Measurements from ENCODE around the gene VAMP8. TPM values are rescaled to one million over a fixed set of nuclear protein-coding genes. Genes with fewer than 3 reads are reported as not detected.
A peak's percentile ranks its signal among the peaks of the same experiment; 100 is the strongest.
"Not testable (repeated sequence)": the region's sequence is repeated elsewhere in the genome, so short reads cannot be mapped to it uniquely, and the experiment has no call there.

VAMP8 gene
- total RNA-seq, 2 donors from 2014 or later, result 44.4 to 108 TPM

DNA sequence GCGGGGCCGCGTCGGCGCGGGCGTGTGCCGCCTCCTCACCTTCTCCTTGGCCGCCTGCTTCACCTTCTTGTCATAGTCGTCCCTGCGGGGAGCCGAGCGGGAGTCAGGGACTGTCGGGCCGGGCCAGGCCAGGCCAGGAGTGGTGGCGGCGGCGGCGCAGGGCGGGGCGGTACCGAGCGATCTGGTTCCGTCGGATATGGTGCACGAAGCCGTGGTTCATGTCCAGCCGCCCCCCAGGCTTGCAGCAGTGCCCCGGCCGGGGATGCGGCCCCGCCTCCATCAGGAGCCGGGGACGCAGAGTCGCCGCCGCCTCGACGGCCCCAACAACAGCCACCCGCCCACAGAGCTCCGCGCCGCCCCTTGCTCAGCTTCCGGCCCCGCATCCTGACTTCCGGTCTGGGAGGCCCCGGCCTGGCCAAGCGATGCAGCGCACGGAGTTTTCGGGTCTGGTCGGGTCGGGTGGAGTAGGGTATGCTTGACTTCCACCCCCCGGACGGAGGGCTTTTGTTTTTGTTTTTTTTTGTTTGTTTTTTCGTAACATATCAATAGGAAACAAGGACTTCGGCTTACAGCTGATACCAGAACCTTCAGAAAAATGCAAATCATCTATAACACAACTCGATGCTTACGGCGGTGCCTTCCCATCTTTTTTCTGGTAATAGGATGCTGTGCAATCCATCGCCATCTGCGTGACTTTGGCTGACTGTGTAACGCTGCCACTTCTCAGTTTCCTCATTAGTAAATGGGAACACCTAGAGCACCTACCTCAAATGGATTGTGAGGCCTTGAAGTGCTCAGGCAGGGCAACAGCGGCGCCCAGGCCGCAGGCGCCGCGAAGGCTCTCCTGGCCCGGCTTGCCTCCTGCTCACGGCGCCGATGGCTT is 34.6 kb downstream of the VAMP8 start, which contains the start of gene C2orf68:
Gene C2orf68 (minus strand): TSS at position 362 of the 883 bp plus-strand sequence. CDS start 82 bp downstream, at position 280.
- Histone ChIP-seq H3K27ac (peak within 1 kb of the TSS; percentile 88 to 91), H3K36me3 (peaks cover 0 to 4% of the 10 kb centered on the region in 2 donors), H3K4me1 (replicated peaks) (peaks cover 9% of the 10 kb centered on the region), H3K9me3 (no peaks in the 10 kb centered on the region), H3K27me3 (replicated peaks; ENCODE audit: insufficient read depth) (no peaks in the 10 kb centered on the region), H3K4me3 (peak within 1 kb of the TSS; percentile 90 to 91)
- DNase-seq (ENCODE audit: low spot score), result peak; percentile 86
- 8% methylated on average over 73 of the region's 73 CpGs for WGBS
- TF ChIP-seq POLR2AphosphoS5 (IDR thresholded peaks at IDR 0.05), result peak; percentile 91
- TF ChIP-seq, protein P1, sequence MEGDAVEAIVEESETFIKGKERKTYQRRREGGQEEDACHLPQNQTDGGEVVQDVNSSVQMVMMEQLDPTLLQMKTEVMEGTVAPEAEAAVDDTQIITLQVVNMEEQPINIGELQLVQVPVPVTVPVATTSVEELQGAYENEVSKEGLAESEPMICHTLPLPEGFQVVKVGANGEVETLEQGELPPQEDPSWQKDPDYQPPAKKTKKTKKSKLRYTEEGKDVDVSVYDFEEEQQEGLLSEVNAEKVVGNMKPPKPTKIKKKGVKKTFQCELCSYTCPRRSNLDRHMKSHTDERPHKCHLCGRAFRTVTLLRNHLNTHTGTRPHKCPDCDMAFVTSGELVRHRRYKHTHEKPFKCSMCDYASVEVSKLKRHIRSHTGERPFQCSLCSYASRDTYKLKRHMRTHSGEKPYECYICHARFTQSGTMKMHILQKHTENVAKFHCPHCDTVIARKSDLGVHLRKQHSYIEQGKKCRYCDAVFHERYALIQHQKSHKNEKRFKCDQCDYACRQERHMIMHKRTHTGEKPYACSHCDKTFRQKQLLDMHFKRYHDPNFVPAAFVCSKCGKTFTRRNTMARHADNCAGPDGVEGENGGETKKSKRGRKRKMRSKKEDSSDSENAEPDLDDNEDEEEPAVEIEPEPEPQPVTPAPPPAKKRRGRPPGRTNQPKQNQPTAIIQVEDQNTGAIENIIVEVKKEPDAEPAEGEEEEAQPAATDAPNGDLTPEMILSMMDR (IDR thresholded peaks at IDR 0.05), result peak in 1 of 4 experiments; percentile 22
- peak; percentile 68 for TF ChIP-seq POLR2A (IDR thresholded peaks at IDR 0.05)
- intact Hi-C loops (cut with DNase I), result no loop called here

DNA sequence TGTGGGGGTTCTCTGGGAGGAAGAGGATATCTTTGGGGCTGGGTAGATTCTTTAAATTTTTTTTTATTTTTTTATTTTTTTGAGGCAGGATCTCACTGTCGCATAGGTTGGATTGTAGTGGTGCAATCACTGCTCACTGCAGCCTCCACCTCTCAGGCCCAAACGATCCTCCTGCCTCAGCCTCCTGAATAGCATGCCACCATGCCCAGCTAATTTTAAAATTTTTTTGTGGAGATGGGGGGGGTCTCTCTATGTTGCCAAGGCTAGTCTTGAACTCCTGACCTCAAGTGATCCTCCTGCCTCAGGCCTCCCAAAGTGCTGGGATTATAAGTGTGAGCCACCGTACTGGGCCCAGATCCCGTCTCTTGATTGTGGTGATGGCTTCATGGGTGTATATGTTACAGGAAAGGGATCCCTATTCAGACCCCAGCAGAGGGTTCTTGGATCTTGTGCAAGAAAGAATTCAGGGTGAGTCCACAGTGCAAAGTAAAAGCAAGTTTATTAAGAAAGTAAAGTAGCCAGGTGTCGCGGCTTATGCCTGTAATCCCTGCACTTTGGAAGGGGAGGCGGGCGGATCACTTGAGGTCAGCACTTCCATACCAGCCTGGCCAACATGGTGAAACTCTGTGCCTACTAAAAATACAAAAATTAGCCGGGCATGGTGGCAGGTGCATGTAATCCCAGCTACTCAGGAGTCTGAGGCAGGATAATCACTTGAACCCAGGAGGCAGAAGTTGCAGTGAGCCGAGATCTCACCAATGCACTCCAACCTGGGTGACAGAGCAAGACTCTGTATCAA is 36.5 kb downstream of the VAMP8 start:
- no peak for TF ChIP-seq POLR2A (IDR thresholded peaks at IDR 0.05)
- TF ChIP-seq POLR2AphosphoS5 (IDR thresholded peaks at IDR 0.05), result no peak
- TF ChIP-seq, protein P1 (IDR thresholded peaks at IDR 0.05), result no peak
- 84% methylated on average over 10 of the region's 10 CpGs for WGBS
- H3K4me3 ChIP-seq, result no peak overlapping the region
- intact Hi-C loops (cut with DNase I), result no loop called here
- no peak overlapping the region for H3K27ac ChIP-seq
- no peaks in the 10 kb centered on the region for H3K9me3 ChIP-seq
- H3K36me3 ChIP-seq, result peaks cover 0 to 4% of the 10 kb centered on the region in 2 donors
- peaks cover 10% of the 10 kb centered on the region for H3K4me1 ChIP-seq (replicated peaks)
- no peak for DNase-seq (ENCODE audit: low spot score)
- no peaks in the 10 kb centered on the region for H3K27me3 ChIP-seq (replicated peaks; ENCODE audit: insufficient read depth)

DNA sequence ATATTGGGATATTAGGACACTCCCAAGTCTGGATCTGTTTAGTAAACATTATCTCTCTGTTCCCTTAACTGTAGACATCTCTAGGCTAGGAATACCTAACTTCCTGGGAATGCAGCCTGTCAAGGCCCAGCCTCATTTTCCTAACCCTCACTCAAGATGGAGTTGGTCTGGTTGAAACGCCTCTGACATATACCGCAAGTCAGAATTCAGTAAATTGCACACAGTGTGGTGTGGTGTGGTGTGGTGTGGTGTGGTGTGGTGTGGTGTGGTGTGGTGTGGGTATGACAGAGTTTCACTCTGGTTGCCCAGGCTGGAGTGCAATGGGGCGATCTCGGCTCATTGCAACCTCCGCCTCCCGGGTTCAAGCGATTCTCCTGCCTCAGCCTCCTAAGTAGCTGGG is 37.4 kb downstream of the VAMP8 start:
- intact Hi-C loops (cut with DNase I); DNase-seq (ENCODE audit: low spot score); H3K27ac ChIP-seq; H3K9me3 ChIP-seq; H3K4me1 ChIP-seq (replicated peaks); H3K27me3 ChIP-seq (replicated peaks; ENCODE audit: insufficient read depth); H3K4me3 ChIP-seq; H3K36me3 ChIP-seq: not testable (repeated sequence)
- WGBS, result 94% methylated on average over 7 of the region's 7 CpGs

DNA sequence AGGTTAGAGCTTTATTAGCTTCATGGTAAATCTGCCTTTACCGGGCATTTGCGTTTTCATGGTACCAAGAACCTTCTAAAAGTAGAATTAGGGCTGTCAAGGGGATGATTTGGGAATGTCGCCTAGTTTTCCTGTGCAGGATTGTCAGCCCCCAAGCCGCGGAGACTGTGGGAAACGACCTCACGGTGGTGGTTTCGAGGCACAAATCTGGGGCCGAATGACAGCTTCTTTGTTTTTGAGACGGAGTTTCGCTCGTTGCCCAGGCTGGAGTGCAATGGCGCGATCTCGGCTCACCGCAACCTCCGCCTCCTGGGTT is 38.0 kb downstream of the VAMP8 start:
- WGBS, result 91% methylated on average over 17 of the region's 17 CpGs
- H3K27me3 ChIP-seq (replicated peaks; ENCODE audit: insufficient read depth), result no peaks in the 10 kb centered on the region
- peak overlapping the region; percentile 73 to 82 for H3K27ac ChIP-seq
- TF ChIP-seq POLR2A (IDR thresholded peaks at IDR 0.05) (no peak), POLR2AphosphoS5 (IDR thresholded peaks at IDR 0.05) (no peak)
- TF ChIP-seq, protein P1 (IDR thresholded peaks at IDR 0.05), result no peak
- DNase-seq (ENCODE audit: low spot score), result no peak
- H3K36me3 ChIP-seq, result no peaks in the 10 kb centered on the region
- intact Hi-C loops (cut with DNase I), result no loop called here
- H3K9me3 ChIP-seq, result no peaks in the 10 kb centered on the region
- peak overlapping the region; percentile 75 to 99 for H3K4me3 ChIP-seq
- peaks cover 6% of the 10 kb centered on the region for H3K4me1 ChIP-seq (replicated peaks)

DNA sequence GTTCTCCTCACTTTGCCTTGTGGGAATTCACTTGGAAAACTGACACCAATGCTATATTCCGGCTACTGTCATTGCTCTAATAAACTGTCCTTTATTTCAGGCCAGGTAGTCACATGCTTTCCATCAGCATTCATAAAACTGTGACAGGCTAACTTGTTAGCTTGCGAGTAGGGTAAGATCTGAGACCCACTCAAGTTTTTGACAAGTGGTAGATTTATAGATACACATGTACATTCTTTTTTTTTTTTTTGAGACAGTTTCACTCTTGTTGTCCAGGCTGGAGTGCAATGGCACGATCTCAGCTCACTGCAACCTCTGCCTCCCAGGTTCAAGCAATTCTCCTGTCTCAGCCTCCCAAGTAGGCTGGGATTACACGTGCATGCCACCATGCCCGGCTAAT is 40.3 kb downstream of the VAMP8 start:
- DNase-seq (ENCODE audit: low spot score); H3K9me3 ChIP-seq; H3K27me3 ChIP-seq (replicated peaks; ENCODE audit: insufficient read depth); H3K36me3 ChIP-seq; intact Hi-C loops (cut with DNase I); H3K27ac ChIP-seq; H3K4me3 ChIP-seq; H3K4me1 ChIP-seq (replicated peaks): not testable (repeated sequence)
- 80% methylated on average over 5 of the region's 5 CpGs for WGBS

Measured in prostate gland (tissue), 2 donors.